HG03060 (cell line): ENCODE measurements around the gene RND3.
A peak's percentile ranks its signal among the peaks of the same experiment; 100 is the strongest.

Source experiments
- ATAC-seq: cut with Tn5 transposase; IDR thresholded peaks from one replicate; pipeline ENCODE4 v1.9.1; 2021; ENCODE audit warnings: low read depth, moderate number of reproducible peaks; ENCODE audit not compliant: unreplicated experiment

RND3 gene

DNA sequence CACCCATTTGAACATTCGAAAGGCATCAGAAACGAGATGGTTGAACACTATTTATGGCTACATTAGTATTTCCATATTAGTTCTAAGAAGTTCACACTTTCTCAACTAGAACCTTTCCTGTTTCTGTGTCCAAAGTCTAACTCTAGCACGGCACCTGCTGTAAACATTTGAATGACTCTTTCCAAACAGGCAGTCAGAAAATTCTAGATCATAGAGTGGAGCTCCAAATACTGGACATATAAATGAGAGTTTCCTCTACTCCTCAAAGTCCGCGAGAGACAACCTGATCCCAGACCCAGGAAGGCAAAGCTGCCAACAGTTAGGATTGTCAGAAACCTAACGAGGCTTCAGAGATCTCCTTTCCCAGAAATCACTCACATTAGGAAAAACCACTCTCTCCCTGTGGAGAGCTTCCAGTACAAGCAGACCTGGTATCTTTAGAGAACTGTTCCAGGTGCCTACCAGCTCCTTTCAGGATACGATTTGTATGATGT, 10.6 kb downstream of the RND3 start:
- no peak for ATAC-seq

DNA sequence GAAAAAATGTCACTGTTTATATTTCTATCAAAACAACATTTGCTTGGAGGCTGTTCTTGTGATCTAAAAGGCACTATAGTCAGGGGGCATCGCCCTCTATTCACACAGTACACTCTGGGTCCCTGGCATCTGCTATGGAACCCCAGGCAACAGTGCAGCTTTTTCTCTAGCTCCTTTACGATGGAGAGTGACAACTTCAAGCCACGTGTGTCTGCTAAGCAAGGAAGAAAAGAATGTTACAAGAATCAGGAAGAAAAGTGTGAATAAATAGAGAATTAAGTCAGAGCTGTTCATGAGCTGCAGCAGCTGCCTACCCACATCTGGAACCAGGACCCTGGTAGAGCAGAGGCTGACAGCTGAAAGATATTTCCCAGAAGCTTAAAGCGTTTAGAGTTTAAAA, 11.2 kb downstream of the RND3 start:
- no peak for ATAC-seq

DNA sequence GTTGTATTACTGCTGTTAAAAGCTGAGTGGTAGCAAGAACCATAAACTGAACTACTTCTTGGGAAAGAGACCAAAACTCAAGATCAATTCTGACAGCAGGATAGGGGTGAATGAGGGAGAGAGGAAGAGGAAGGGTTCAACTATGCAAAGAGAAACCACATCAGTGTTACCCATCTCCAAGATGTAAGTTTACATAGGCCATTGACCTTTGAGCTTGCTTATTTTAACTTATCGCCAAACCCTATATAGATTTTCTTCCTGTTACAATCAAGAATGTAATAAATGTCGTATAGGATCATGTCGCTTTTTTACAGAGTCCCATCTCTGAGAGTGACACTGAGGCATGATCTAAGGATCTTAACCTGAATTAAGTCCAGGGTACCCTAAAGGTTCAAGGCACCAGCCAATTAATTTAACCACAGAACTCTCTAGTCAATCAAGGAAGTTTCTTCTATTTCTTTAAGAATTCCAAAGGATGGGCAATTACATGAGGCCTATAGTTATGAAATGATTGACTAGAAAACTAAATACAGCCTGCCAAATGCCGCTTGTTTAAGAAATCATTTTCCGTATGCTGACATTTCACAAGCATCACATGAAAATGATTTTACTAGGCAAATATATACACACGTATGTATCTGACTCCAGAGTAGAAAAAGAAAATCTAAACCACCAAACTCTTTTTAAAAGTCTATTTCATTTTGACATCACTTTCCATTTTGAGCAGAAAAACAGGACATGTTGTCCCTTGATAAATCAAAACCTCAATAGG, 11.8 kb downstream of the RND3 start:
- ATAC-seq, result no peak

DNA sequence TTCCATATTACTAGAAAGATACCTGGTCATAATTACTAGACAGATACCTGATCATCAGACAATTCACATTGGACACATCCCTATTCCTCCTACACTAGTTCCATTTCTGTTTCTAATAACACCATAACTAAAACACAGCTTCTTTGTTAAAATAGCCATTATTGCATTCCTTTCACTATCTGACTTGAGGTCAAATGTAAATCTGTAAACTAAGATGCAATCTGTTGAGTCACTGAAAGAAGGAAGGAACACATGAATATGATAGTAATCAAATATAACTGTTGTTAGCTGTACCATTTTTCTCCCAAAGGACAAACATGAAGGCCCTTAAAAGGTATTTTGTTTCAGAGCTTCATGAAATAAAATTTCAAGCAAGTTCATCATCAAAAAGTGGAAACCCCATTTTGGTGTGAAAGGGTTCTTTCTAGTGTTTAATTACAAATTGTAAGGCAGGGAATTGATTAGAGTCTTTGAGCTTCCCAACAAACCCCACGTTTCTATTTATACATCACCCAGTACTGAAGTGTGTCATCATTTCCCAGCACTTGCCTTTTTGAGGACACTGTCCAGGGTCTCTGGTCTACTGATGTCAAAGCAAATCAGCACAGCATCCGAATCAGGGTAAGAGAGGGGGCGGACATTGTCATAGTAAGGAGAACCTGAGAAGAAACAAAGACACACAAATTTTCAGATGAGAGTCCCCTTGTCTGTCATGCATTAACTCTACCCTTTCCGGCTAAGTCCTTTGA, 13.0 kb downstream of the RND3 start:
- ATAC-seq, result no peak

DNA sequence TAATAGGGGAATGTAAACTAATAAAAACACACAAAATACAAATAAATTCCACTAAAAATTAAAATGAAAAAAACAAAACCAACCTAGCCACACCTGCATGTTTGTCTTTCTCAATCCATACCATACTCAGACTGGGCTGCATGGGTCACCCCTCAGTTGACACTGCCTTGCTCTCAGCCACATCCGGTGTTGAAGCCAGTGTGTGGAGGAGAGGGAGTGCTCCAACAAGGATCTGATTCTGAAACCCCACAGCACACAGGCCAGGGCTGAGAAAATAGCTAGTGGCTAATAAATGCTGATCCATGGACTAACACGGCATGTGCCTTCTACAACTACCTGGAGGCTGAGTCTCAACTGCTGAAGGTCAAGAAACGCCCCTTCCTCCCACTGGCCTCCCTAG, 13.7 kb downstream of the RND3 start:
- ATAC-seq, result no peak

DNA sequence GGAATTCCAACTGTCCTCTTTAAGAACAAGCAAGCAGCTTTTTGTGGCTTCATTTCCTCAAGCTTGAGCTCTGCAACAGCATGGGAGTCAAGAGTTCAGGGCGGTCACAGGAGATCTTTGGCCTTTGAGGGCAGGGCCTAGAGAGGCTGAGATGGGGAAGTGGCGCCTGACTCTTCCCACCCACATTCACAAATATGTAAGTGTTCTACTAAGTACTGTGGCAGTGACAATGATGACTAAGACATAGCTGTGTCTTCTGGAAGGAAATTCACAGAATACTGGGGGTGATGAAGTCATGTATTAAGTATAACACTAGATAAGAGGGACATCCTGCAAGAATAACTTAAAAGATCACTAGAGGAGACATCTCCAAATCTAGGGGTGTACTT, 15.0 kb downstream of the RND3 start:
- ATAC-seq, result peak; percentile 62

DNA sequence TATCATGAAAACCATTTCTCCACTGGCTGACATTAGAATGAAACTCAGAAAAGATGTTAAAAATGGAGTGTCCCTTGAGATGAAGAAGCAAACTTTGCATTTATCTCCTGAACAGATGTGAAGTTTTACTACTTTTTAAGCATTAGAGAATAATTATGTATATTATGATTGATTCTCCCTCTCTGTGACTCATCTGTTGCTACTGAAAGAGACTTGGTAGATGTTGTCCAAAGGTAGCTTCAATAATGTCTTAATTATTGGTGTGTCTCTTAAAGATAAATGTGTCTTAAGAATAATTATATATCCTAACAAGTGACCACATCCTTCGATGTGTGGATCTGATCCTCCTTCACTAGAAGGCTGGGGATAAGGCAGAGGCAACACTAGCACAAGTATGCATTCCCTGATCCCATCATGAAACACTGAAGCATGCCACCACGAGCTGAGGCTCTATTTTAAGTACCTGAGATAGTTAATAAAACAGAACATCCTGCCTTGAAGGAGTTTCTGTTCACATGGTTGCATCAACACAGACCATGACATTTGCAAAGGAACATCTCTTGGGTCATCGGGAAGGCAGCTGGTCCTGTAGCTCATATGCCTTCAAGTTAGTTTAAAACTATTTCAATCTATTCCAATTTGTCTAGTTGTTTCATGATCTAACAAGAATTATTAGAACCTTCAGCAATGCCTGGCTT, 15.5 kb downstream of the RND3 start:
- no peak for ATAC-seq

DNA sequence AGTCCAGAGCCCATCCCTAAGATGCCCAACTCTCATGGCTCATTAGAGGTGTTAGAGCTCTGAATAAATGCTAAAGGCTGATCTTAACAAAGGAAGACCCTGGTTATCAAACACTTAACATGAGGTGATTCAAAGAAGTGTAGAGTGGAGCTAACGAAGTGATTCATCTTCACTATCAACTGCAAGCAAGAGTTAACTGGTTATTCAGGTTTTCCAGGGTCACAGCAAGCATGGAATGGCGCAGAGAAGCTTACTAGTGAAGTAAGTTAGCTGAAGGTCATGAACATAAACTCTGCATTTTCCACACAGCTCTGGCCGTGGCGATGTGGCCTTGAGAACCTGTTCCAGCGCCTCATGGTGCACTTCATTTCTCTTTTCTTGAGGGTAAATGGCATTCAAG, 17.0 kb downstream of the RND3 start:
- no peak for ATAC-seq

DNA sequence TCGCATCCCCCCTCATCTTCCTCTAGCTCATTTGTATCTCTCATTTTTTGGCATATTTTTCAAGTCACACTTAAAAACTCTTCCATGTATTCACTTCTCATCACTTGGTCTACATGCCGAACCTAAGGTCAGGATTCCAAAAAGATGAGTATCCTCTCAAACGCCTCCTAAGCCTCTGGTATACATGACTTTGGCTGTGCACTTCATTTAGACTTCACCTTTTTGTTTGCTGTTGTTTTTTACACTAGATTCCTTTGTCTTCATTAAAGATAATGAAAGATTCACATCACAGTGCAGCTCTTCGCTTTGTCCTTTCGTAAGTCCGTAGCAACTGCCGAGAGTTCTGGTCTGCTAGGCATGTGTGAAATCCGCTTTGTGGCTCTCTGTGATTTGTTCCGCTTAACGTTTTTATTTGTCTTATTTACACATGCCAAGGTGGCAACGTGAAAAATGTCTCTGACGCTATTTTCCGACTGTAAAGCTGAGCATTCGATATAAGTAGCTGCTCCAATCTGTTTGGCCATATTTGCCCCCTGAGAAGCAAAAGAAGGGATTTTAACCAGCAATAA, 17.7 kb downstream of the RND3 start:
- ATAC-seq, result no peak

DNA sequence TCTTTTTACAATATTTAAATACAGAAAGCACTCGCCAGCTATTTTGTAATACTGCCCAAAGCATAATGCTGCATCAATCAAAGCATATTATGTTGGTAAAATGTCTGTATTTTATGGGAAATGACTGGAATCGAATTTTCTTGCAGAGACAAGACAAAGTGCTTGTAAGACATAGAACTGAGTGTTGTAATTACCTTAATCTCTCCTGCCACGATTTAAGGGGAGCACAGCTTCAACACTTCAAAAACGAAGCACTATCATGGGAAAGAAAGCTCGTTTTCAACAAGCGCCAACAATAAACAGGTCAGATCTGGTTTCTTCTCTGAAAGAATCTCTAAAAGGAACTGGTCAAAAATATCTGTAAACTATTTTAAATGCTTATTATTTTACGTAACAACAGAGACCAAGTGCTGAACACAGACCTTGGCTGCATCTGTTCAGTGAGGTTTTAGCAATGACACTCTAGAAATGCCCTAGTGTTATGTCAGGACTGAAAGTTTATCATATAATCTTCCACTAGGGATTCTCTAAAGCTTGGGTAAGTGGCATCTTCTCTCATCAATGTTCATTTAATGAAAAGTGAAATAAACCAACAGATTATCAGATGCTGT, 19.0 kb downstream of the RND3 start:
- ATAC-seq, result no peak

DNA sequence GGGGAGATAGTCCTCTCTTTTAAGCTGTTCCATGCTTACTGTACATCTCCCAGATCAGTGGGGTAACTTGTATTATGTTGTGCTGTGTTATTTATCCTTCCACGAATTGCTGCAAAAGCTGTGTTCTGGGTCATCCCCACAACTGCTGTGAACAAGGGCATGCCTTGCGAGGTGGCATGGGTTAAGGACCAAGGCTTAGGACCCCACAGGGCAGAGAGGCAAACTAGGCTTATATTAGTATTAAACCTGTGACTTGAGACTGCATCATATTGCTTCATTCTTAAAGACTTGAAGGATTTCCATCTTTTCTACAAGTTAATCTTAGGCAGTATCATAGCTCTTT, 19.9 kb downstream of the RND3 start:
- no peak for ATAC-seq

DNA sequence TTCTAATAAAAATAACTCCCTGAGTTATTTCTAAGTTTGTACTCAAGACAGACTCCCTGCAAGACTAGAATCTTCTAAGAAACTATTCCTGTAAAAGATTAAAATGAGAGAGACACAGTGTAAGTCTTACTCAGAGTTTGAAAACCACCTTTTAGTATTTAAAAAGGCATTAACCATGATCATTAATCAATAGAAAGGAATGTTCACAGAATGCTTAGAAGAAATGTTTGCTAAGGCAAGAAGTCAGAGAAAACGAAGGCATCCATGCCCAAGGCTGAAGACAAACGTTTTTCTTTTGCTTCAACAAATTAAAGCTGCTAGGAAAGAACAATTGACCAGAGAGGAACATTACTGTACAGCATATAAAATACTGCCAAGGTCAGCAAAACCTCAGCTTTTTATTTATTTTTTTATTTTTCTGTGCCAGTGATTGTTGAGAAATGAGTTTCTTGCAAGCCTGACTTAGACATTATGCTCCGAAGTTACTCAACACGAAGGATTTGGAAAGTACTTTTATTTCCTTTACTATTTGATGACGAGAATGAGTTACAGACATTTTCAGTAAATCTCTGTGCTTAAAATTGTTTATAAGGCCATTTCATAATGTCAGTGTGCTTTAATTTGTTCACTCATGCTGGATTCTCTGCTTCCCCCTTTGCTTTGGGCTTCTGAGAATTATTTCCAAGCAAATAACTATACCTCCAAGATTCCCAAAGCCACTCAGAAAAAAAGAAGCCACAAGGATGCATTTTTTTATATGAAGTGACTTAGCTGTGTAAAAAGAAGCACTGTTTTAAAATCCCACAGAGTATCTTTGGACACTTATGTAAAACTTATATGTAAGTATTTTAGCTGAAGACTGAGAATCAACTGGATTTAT, 20.5 kb downstream of the RND3 start:
- no peak for ATAC-seq

DNA sequence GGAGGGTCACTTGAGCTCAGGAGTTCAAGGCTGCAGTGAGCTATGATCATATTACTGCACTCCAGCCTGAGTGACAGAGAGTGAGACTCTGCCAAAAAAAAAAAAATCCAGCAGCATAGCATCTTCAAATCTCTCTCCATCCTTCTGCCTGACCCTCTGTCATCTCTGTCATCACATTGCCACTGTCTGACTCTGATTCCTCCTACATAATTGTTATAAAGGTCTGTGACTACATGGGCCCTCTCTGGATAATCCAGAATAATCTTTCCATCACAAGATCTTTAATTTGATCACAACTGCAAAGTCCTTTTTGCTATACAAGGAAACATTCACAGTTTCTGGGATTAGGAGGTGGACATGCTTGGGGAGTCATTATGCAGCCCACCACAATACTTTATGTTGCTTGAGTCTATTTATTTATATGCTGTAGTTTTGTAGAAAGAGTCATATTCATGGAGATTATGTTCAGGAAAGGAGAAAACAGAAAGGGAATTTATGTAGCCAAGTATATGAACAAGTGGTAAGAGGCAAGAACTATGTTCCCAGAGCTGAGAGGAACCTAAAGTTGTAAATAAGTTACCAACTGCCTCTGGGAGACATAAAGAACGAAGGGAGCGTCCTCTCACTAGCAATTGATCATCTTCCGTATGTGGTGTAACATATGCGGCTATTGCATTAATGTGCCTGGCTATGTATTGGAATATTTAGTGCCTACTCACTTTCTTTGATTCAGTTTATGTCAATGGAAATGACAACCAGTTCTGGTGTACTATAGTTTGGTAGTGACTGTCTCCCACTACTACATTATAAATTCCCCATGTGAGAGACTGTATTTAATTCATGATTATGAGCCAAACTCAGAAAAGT, 21.5 kb downstream of the RND3 start:
- ATAC-seq, result no peak

DNA sequence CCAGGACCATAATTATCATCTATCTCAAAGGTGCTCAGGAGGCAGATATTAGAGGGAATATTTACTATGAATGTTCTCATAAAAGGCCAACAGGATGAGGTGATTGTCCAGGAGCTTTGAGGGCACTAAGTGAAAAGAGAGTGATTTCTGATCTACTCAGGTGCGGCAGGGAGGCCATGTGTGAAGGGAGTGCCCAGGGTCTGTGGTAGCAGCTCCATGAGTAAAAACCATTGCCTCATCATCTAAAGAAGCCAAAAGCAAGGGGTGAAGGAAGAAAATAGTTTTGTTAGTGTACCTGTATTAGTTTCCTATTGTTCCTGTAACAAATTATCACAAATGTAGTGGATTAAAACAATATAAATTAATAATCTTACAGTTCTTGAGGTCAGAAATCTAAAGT, 22.5 kb downstream of the RND3 start:
- no peak for ATAC-seq

DNA sequence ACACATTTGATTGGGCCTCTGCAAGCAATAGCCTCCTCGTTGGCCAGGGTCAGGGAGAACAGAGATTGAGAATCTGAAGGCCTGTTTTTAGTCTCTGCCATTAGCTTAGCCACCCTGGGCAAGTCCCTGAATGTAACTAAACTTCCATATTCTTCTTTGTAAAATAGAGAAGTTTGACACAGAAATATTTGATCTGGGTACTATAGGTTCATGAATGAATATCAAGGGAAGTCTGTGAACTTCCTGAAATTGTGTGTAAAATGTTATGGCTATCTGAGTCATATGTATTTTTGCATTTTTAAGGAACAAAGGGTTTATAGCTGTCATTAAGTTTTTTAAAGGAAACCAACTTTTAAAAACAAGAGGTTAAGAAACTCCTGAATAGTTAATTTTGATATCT, 23.2 kb downstream of the RND3 start:
- no peak for ATAC-seq

DNA sequence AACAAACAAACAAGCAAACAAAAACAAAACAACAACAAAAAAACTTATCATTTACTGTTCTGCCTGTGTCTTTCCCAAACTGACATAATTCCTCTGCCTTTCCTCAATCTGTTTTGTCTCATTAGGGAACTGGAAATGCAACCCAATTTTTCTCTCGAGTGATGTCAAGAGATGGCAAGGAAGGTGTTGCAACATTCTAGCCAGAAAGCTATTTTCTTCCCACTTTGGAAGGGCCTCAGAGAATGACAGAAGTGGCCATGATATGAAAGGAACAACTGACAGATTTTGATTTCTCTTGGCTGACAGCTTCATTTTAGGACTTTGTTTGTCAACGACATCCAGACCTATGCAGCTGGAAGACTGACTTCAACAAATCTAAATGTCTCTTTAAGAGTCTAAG, 24.7 kb downstream of the RND3 start:
- ATAC-seq, result no peak

DNA sequence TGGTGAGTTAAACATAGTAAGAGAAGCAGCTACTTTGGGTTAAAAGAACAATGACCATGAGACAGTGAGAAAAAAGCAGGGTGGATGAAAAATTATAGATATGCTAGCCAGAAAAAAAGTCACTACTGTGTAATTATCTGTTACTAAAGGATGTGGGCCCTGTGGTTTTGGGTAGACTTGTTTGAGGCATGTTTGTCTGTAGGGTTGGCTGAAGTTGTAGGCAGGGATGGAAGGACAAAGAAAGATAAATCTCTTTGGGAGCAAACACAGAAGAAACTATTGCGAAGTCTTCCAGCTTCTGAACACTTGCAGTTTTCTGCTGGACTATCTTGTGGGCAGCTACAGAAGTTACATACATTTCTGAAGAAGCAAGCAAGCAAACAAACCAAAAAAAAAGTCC, 28.2 kb downstream of the RND3 start:
- ATAC-seq, result no peak

DNA sequence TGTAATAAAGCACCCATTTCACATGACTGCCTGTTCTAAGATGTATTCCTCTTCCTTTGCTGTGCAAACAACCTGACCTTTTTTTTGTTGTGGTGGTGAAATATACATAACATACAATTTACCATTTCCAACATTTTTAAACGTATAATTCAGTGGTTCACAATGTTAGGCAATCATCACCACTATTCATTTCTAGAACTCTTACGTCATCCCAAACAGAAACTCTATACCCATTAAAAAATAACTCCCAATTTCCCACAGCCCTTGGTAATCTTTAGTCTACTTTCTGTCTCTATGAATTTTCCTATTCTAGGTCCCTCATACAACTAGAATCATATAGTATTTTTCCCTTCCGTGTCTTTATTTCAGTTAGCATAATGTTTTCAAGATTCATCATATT, 36.7 kb downstream of the RND3 start:
- no peak for ATAC-seq

DNA sequence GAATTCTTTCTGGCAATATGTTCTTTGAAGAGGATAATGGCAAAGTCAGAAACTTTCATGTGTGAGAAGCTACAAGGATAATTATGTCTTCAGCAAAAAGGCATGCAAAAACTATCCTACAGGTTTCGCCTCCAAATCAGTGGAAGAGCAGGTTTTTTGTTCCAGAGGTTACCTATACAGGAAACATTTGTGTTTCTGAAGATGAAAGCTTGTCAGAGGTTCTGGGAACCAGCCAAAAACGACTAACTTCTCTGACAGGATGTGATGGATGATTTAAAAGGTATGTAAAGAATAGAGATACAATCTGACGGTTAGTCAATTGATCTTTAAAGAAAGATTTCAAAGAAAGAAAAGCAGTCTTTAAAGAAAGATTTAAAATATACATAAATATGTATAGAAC, 37.6 kb downstream of the RND3 start:
- ATAC-seq, result no peak
